IMR-90 (cell line): ENCODE results near the gene GLMP. TPM values are rescaled to one million over a fixed set of nuclear protein-coding genes. Genes with fewer than 3 reads are reported as not detected.

Source experiments
- ATAC-seq: fragments of 200-7000 bp; cut with Tn5 transposase; 2 replicates; pipeline ENCODE4 v1.9.1; 2020; ENCODE audit warnings: low read depth, mild to moderate bottlenecking, moderate library complexity
- BruUV-seq: library from RNA; stranded (reverse); fragments of 400-500 nt; replicated peaks from 2 replicates; lab custom pipeline; 2021; lab: Mats Ljungman, UMichigan
- CTCF ChIA-PET: fragments of 300-600 bp; formaldehyde crosslinking; extraction: SDS; loops from one replicate; lab custom pipeline; 2021; ENCODE audit warnings: antibody characterized with exemption; lab: Yijun Ruan, JAX
- POLR2A ChIA-PET: fragments of 300-600 bp; sonication (Branson Sonifier 250); formaldehyde crosslinking; loops from one replicate; lab custom pipeline; 2022; ENCODE audit warnings: antibody characterized with exemption; ENCODE audit not compliant: unreplicated experiment; lab: Charles Lee
- DNase-seq: peaks from one replicate; pipeline ENCODE4 v3.0.0; 2013
- H2AFZ ChIP-seq: replicated peaks from 2 replicates; pipeline ENCODE3; 2013; ENCODE audit warnings: low read length, mild to moderate bottlenecking; ENCODE audit not compliant: poor library complexity
- H2AK5ac ChIP-seq: 2 replicates; pipeline ENCODE4 v1.6.1; 2013; ENCODE audit warnings: low read depth, low read length, inconsistent platforms
- H2AK9ac ChIP-seq: replicated peaks from 2 replicates; pipeline ENCODE3; 2013; ENCODE audit warnings: mild to moderate bottlenecking, low read depth, low read length, moderate library complexity; ENCODE audit not compliant: poor library complexity
- H2BK120ac ChIP-seq: 2 replicates; pipeline ENCODE4 v1.6.1; 2013; ENCODE audit warnings: low read depth, low read length, inconsistent platforms
- H2BK15ac ChIP-seq: 3 replicates; pipeline ENCODE4 v1.6.1; 2013; ENCODE audit warnings: low read depth, low read length, inconsistent platforms
- H2BK20ac ChIP-seq: 2 replicates; pipeline ENCODE4 v1.6.1; 2013; ENCODE audit warnings: low read depth, mild to moderate bottlenecking, inconsistent platforms, low read length, moderate library complexity
- H2BK5ac ChIP-seq: 2 replicates; pipeline ENCODE4 v1.6.1; 2013; ENCODE audit warnings: mild to moderate bottlenecking, low read depth, low read length, inconsistent platforms; ENCODE audit not compliant: poor library complexity, severe bottlenecking
- H3K14ac ChIP-seq: replicated peaks from 2 replicates; pipeline ENCODE4 v1.6.1; 2013; ENCODE audit warnings: low read depth, low read length, inconsistent platforms
- H3K18ac ChIP-seq: 2 replicates; pipeline ENCODE4 v1.6.1; 2013; ENCODE audit warnings: low read depth, low read length, control low read depth
- H3K23ac ChIP-seq: 2 replicates; pipeline ENCODE4 v1.6.1; 2013; ENCODE audit warnings: low read depth, low read length, inconsistent platforms
- H3K27ac ChIP-seq: 2 replicates; pipeline ENCODE4 v1.5.1; 2013; ENCODE audit warnings: mild to moderate bottlenecking, control low read depth, low read length; ENCODE audit not compliant: insufficient read depth
- H3K27me3 ChIP-seq: 2 replicates; pipeline ENCODE4 v1.6.1; 2013; ENCODE audit warnings: low read length; ENCODE audit not compliant: control insufficient read depth, insufficient read depth
- H3K36me3 ChIP-seq: 2 replicates; pipeline ENCODE4 v1.6.1; 2013; ENCODE audit warnings: low read length, mixed read lengths; ENCODE audit not compliant: control insufficient read depth, insufficient read depth
- H3K4ac ChIP-seq: 2 replicates; pipeline ENCODE4 v1.6.1; 2013; ENCODE audit warnings: low read depth, low read length, inconsistent platforms
- H3K4me1 ChIP-seq: 2 replicates; pipeline ENCODE4 v1.6.1; 2013; ENCODE audit warnings: low read length, mixed read lengths; ENCODE audit not compliant: control insufficient read depth, insufficient read depth
- H3K4me2 ChIP-seq: 2 replicates; pipeline ENCODE4 v1.6.1; 2013; ENCODE audit warnings: low read depth, mild to moderate bottlenecking, control low read depth, low read length, moderate library complexity
- H3K4me3 ChIP-seq: 2 replicates; pipeline ENCODE4 v1.5.1; 2013; ENCODE audit warnings: low read depth, mild to moderate bottlenecking, control low read depth, low read length, moderate library complexity; ENCODE audit not compliant: insufficient read depth
- H3K56ac ChIP-seq: 2 replicates; pipeline ENCODE4 v1.6.1; 2013; ENCODE audit warnings: low read length, inconsistent platforms; ENCODE audit not compliant: insufficient read depth; ENCODE audit errors: extremely low read depth
- H3K79me1 ChIP-seq, 2 experiments: 2 replicates each; pipeline ENCODE4 v1.6.1; 2013; ENCODE audit warnings: low read length in 2 of 2, inconsistent platforms in 1 of 2, low read depth in 1 of 2
- H3K9ac ChIP-seq: 2 replicates; pipeline ENCODE4 v1.6.1; 2013; ENCODE audit warnings: low read depth, low read length, control low read depth
- H3K9me1 ChIP-seq: 2 replicates; pipeline ENCODE4 v1.6.1; 2013; ENCODE audit warnings: low read length, inconsistent platforms; ENCODE audit not compliant: insufficient read depth
- H3K9me3 ChIP-seq: 2 replicates; pipeline ENCODE4 v1.6.1; 2013; ENCODE audit warnings: low read length; ENCODE audit not compliant: control insufficient read depth, insufficient read depth
- H4K20me1 ChIP-seq: 2 replicates; pipeline ENCODE4 v1.6.1; 2013; ENCODE audit warnings: low read length, inconsistent platforms; ENCODE audit not compliant: insufficient read depth
- H4K5ac ChIP-seq: 2 replicates; pipeline ENCODE4 v1.6.1; 2013; ENCODE audit warnings: mild to moderate bottlenecking, low read depth, low read length, control low read depth
- H4K8ac ChIP-seq, 2 experiments: 2 replicates each; pipeline ENCODE4 v1.6.1; 2013; ENCODE audit warnings: low read depth in 2 of 2, low read length in 2 of 2, control low read depth in 1 of 2, inconsistent platforms in 1 of 2
- H4K91ac ChIP-seq: 2 replicates; pipeline ENCODE4 v1.6.1; 2013; ENCODE audit warnings: low read depth, low read length, inconsistent platforms; ENCODE audit not compliant: insufficient read depth
- BHLHE40 ChIP-seq: fragments of 150-350 bp; IDR thresholded peaks from 2 replicates; pipeline ENCODE4 v1.6.1; 2016; ENCODE audit warnings: mild to moderate bottlenecking, low read depth, low read length
- CEBPB ChIP-seq: IDR thresholded peaks from 2 replicates; pipeline ENCODE4 v1.6.1; 2012; ENCODE audit warnings: low read depth, low read length, improper control_type of control experiment
- CHD1 ChIP-seq: IDR thresholded peaks from 2 replicates; pipeline ENCODE4 v1.6.1; 2012; ENCODE audit warnings: low read depth, low read length, improper control_type of control experiment
- CTCF ChIP-seq: conservative IDR thresholded peaks from 2 replicates; pipeline ENCODE4 v1.5.1; 2012; ENCODE audit warnings: mild to moderate bottlenecking, low read depth, low read length, improper control_type of control experiment
- ELK1 ChIP-seq: fragments of 150-350 bp; IDR thresholded peaks from 2 replicates; pipeline ENCODE4 v1.6.1; 2016; ENCODE audit warnings: low read depth, mild to moderate bottlenecking, low read length, moderate library complexity, borderline replicate concordance
- FOS ChIP-seq: fragments of 150-350 bp; IDR thresholded peaks from 2 replicates; pipeline ENCODE4 v1.6.1; 2016; ENCODE audit warnings: low read depth, low read length
- MAFK ChIP-seq: IDR thresholded peaks from 2 replicates; pipeline ENCODE4 v1.6.1; 2012; ENCODE audit warnings: low read depth, low read length, improper control_type of control experiment
- MAZ ChIP-seq: IDR thresholded peaks from 2 replicates; pipeline ENCODE4 v1.6.1; 2012; ENCODE audit warnings: low read depth, mild to moderate bottlenecking, low read length, improper control_type of control experiment, moderate library complexity, borderline replicate concordance
- MXI1 ChIP-seq: IDR thresholded peaks from 2 replicates; pipeline ENCODE4 v1.6.1; 2012; ENCODE audit warnings: low read depth, mild to moderate bottlenecking, low read length, moderate library complexity, borderline replicate concordance
- NFE2L2 ChIP-seq: fragments of 150-350 bp; IDR thresholded peaks from 2 replicates; pipeline ENCODE4 v1.6.1; 2016; ENCODE audit warnings: low read depth, mild to moderate bottlenecking, low read length
- POLR2A ChIP-seq: IDR thresholded peaks from 2 replicates; pipeline ENCODE4 v1.6.1; 2012; ENCODE audit warnings: mild to moderate bottlenecking, low read depth, low read length
- RAD21 ChIP-seq: IDR thresholded peaks from 2 replicates; pipeline ENCODE4 v1.6.1; 2012; ENCODE audit warnings: low read length, improper control_type of control experiment
- RFX5 ChIP-seq: IDR thresholded peaks from 2 replicates; pipeline ENCODE4 v1.8.0; 2012; ENCODE audit warnings: low read depth, mild to moderate bottlenecking, low read length, moderate library complexity
- SMC3 ChIP-seq: fragments of 150-350 bp; IDR thresholded peaks from 2 replicates; pipeline ENCODE4 v1.6.1; 2016; ENCODE audit warnings: low read depth, mild to moderate bottlenecking, antibody characterized with exemption, low read length, moderate library complexity
- USF2 ChIP-seq: fragments of 150-350 bp; IDR thresholded peaks from 2 replicates; pipeline ENCODE4 v1.6.1; 2017; ENCODE audit warnings: mild to moderate bottlenecking, antibody characterized with exemption, low read length, low read depth
- WGBS, 2 experiments: methylation state at CpG; one replicate each; pipeline versions ENCODE4 v1.1.5 to v1.1.7; 2013; ENCODE audit warnings: missing lambda C conversion rate in 2 of 2; ENCODE audit not compliant: insufficient read length in 1 of 2; ENCODE audit errors: extremely low coverage in 2 of 2; 5-methylcytosine and 5-hydroxymethylcytosine counted together
- dilution Hi-C: fragments of 300-500 bp; cut with HindIII; formaldehyde crosslinking; loops from one replicate; pipeline ENCODE4 v1.14.3; 2018; ENCODE audit warnings: low sequenced_read_pairs; ENCODE audit not compliant: unreplicated experiment
- in situ Hi-C: fragments of 300-500 bp; cut with MboI; formaldehyde crosslinking; loops from 3 replicates; pipeline ENCODE4 v1.14.3; 2019; ENCODE audit warnings: low sequenced_read_pairs, inconsistent platforms, mixed read lengths
- intact Hi-C: fragments of 100-400 bp; cut with micrococcal nuclease; formaldehyde crosslinking; loops from 2 replicates; pipeline ENCODE4 v1.10.0; 2022
- polyA plus RNA-seq, 3 experiments: library from polyadenylated mRNA; depleted of rRNA; stranded (reverse); fragments of >200 nt; gene quantifications; 2 replicates each; pipeline ENCODE4 v1.2.3, GENCODE V29; 2012; ENCODE audit warnings: low replicate concordance in 1 of 3
- total RNA-seq: library from RNA; depleted of rRNA; stranded (reverse); fragments of >200 nt; gene quantifications from 2 replicates; pipeline ENCODE4 v1.2.3, GENCODE V29; 2012

Gene GLMP
- total and polyA plus RNA-seq, 2 of the 4 experiments (the other 2 are of a cell fraction): 32.6 to 43.1 TPM

GRCh38 chr1:156342166-156342955 lies 46.9 kb upstream of the GLMP start:
- dilution Hi-C loops: no loop called here
- TF ChIP-seq RAD21: no peak
- TF ChIP-seq SMC3: no peak
- TF ChIP-seq ELK1: no peak
- no peak for TF ChIP-seq POLR2A
- no peak for TF ChIP-seq MAZ
- TF ChIP-seq NFE2L2: no peak
- TF ChIP-seq USF2: no peak
- TF ChIP-seq RFX5: no peak
- no peak for TF ChIP-seq CTCF
- TF ChIP-seq FOS: no peak
- TF ChIP-seq CEBPB: no peak
- TF ChIP-seq CHD1: no peak
- TF ChIP-seq MXI1: no peak
- TF ChIP-seq BHLHE40: no peak
- no peak for TF ChIP-seq MAFK

More at GRCh38 chr1:156342166-156342955, 46.9 kb upstream of the GLMP start:
- intact Hi-C loops: no loop called here
- Histone ChIP-seq H4K8ac (no peak overlapping the region), H3K4ac (no peak overlapping the region), H3K56ac (no peak overlapping the region), H4K20me1 (no peaks in the 10 kb centered on the region), H4K5ac (no peak overlapping the region), H3K9me1 (0 out of 2 replicates have a peak, but pooled peaks cover 3% of the 10 kb centered on the region), H3K79me1 (peaks cover 0 to 7% of the 10 kb centered on the region in 2 experiments; a peak in 1 of 4 replicates), H2BK20ac (no peak overlapping the region), H3K4me1 (peaks cover 2% of the 10 kb centered on the region; the same call in 1 of the 2 replicates), H3K36me3 (no peaks in the 10 kb centered on the region), H3K23ac (no peak overlapping the region), H4K91ac (no peak overlapping the region), H2AK9ac (no peak overlapping the region), H3K14ac (no peak overlapping the region), H3K27ac (no peak overlapping the region), H2BK5ac (no peak overlapping the region), H3K18ac (no peak overlapping the region), H2BK15ac (no peak overlapping the region), H3K9ac (no peak overlapping the region), H3K4me2 (no peak overlapping the region), H3K27me3 (peaks cover 22% of the 10 kb centered on the region), H2AFZ (no peak overlapping the region), H2BK120ac (no peak overlapping the region), H2AK5ac (no peak overlapping the region), H3K9me3 (no peaks in the 10 kb centered on the region), H3K4me3 (no peak overlapping the region)
- no CpG with 5 or more reads among the region's 1 CpG for WGBS, 2 experiments
- ChIA-PET POLR2A (no interaction called here), CTCF (no interaction called here)
- DNase-seq (peak; percentile 57), ATAC-seq (no peak)
- in situ Hi-C loops: no loop called here
- no TSS peak for BruUV-seq
